ENCODE results near the gene NAP1L4. TPM values are rescaled to one million over a fixed set of nuclear protein-coding genes. Genes with fewer than 3 reads are reported as not detected.

NAP1L4 gene
- total and polyA plus RNA-seq, 2 of the 8 experiments (the other 6 are each of a cell fraction or from before 2014, with no cell fraction given): 75.8 to 194 TPM

DNA sequence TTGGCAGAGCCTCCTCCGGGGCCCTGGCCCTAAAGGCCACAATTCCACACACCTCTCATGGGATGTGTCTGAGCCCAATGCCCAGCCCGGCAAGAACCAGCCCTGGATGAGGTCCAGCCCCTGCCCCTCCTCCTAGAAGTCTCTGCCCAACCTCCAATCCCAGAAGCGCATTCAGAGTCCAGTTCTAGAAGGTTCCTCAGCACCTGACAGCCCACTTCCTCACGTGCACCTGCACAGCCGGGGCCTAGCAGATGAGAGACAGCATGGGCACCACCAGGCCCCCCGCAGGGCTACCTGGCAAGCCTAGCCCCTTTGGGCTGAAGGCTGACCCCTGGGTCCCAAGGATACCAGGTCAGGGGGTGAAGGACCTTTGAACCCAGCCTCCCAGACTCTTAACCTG, 95.1 kb downstream of the NAP1L4 start (continued):
- TF ChIP-seq, protein P1, sequence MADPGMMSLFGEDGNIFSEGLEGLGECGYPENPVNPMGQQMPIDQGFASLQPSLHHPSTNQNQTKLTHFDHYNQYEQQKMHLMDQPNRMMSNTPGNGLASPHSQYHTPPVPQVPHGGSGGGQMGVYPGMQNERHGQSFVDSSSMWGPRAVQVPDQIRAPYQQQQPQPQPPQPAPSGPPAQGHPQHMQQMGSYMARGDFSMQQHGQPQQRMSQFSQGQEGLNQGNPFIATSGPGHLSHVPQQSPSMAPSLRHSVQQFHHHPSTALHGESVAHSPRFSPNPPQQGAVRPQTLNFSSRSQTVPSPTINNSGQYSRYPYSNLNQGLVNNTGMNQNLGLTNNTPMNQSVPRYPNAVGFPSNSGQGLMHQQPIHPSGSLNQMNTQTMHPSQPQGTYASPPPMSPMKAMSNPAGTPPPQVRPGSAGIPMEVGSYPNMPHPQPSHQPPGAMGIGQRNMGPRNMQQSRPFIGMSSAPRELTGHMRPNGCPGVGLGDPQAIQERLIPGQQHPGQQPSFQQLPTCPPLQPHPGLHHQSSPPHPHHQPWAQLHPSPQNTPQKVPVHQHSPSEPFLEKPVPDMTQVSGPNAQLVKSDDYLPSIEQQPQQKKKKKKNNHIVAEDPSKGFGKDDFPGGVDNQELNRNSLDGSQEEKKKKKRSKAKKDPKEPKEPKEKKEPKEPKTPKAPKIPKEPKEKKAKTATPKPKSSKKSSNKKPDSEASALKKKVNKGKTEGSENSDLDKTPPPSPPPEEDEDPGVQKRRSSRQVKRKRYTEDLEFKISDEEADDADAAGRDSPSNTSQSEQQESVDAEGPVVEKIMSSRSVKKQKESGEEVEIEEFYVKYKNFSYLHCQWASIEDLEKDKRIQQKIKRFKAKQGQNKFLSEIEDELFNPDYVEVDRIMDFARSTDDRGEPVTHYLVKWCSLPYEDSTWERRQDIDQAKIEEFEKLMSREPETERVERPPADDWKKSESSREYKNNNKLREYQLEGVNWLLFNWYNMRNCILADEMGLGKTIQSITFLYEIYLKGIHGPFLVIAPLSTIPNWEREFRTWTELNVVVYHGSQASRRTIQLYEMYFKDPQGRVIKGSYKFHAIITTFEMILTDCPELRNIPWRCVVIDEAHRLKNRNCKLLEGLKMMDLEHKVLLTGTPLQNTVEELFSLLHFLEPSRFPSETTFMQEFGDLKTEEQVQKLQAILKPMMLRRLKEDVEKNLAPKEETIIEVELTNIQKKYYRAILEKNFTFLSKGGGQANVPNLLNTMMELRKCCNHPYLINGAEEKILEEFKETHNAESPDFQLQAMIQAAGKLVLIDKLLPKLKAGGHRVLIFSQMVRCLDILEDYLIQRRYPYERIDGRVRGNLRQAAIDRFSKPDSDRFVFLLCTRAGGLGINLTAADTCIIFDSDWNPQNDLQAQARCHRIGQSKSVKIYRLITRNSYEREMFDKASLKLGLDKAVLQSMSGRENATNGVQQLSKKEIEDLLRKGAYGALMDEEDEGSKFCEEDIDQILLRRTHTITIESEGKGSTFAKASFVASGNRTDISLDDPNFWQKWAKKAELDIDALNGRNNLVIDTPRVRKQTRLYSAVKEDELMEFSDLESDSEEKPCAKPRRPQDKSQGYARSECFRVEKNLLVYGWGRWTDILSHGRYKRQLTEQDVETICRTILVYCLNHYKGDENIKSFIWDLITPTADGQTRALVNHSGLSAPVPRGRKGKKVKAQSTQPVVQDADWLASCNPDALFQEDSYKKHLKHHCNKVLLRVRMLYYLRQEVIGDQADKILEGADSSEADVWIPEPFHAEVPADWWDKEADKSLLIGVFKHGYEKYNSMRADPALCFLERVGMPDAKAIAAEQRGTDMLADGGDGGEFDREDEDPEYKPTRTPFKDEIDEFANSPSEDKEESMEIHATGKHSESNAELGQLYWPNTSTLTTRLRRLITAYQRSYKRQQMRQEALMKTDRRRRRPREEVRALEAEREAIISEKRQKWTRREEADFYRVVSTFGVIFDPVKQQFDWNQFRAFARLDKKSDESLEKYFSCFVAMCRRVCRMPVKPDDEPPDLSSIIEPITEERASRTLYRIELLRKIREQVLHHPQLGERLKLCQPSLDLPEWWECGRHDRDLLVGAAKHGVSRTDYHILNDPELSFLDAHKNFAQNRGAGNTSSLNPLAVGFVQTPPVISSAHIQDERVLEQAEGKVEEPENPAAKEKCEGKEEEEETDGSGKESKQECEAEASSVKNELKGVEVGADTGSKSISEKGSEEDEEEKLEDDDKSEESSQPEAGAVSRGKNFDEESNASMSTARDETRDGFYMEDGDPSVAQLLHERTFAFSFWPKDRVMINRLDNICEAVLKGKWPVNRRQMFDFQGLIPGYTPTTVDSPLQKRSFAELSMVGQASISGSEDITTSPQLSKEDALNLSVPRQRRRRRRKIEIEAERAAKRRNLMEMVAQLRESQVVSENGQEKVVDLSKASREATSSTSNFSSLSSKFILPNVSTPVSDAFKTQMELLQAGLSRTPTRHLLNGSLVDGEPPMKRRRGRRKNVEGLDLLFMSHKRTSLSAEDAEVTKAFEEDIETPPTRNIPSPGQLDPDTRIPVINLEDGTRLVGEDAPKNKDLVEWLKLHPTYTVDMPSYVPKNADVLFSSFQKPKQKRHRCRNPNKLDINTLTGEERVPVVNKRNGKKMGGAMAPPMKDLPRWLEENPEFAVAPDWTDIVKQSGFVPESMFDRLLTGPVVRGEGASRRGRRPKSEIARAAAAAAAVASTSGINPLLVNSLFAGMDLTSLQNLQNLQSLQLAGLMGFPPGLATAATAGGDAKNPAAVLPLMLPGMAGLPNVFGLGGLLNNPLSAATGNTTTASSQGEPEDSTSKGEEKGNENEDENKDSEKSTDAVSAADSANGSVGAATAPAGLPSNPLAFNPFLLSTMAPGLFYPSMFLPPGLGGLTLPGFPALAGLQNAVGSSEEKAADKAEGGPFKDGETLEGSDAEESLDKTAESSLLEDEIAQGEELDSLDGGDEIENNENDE (IDR thresholded peaks at IDR 0.05; ENCODE audit: insufficient replicate concordance, low read length): no peak
- no peak for TF ChIP-seq TAF1 (IDR thresholded peaks at IDR 0.05; ENCODE audit: low read depth, low read length)
- TF ChIP-seq SRF (IDR thresholded peaks at IDR 0.05; ENCODE audit: low read depth, low read length): no peak
- TF ChIP-seq RBBP5 (IDR thresholded peaks at IDR 0.05; ENCODE audit: borderline replicate concordance, low read depth, low read length): no peak
- TF ChIP-seq SUZ12 (IDR thresholded peaks at IDR 0.05; ENCODE audit: low read length): no peak
- no peak for TF ChIP-seq SIRT6 (IDR thresholded peaks at IDR 0.05; ENCODE audit: low read length)
- no peak for TF ChIP-seq CHD2 (IDR thresholded peaks at IDR 0.05; ENCODE audit: low read length)
- TF ChIP-seq TBP (IDR thresholded peaks at IDR 0.05; ENCODE audit: low read depth, low read length): no peak
- TF ChIP-seq, protein P2, sequence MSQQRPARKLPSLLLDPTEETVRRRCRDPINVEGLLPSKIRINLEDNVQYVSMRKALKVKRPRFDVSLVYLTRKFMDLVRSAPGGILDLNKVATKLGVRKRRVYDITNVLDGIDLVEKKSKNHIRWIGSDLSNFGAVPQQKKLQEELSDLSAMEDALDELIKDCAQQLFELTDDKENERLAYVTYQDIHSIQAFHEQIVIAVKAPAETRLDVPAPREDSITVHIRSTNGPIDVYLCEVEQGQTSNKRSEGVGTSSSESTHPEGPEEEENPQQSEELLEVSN (IDR thresholded peaks at IDR 0.05): no peak

Measured in H1 (cell line).